ENCODE data around the gene GTF2A1L.
"Not testable (repeated sequence)": the region's sequence is repeated elsewhere in the genome, so short reads cannot be mapped to it uniquely, and the experiment has no call there.

Gene GTF2A1L

DNA sequence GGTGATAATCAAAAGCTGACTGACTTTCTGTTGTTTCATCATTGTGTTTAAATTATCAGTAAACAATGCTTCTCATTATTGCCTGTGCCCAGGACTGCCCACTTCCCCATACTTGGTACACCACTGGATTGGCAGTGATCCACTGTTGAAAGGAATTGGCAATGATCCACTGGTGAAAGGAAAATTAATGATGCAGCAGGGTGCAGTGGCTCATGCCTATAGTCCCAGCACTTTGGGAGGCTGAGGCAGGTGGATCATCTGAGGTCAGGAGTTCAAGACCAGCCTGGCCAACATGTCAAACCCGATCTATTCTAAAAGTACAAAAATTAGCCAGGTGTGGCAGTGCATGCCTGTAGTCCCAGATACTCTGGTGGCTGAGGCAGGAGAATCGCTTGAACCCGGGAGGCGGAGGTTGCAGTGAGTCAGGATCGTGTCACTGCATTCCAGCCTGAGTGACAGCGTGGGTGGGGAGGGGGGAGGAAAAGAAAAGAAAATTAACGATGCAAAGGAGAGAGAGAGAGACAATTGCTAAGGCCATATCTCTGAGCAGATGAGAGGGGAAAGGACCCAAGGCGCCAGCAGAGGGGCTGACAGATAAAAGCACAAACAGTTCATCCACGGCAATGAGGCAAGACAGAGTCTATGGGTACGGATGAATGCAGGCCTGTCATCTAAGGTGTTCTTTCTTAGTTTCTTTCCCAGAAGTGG, 10.2 kb upstream of the GTF2A1L start:
- DNase-seq (ENCODE audit: low spot score): no peak

GRCh38 chr2:48613211-48613610, 4.4 kb upstream of the GTF2A1L start:
- DNase-seq (ENCODE audit: low spot score): no peak

DNA sequence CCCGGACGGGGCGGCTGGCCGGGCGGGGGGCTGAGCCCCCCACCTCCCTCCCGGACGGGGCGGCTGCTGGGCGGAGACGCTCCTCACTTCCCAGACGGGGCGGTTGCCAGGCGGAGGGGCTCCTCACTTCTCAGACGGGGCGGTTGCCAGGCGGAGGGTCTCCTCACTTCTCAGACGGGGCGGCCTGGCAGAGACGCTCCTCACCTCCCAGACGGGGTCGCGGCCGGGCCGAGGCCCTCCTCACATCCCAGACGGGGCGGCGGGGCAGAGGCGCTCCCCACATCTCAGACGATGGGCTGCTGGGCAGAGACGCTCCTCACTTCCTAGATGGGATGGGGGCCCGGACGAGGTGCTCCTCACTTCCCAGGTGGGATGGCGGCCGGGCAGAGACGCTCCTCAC, 3.1 kb upstream of the GTF2A1L start:
- DNase-seq (ENCODE audit: low spot score): not testable (repeated sequence)

- no peak for DNase-seq (ENCODE audit: low spot score)
Observed at GRCh38 chr2:48619526-48619925, 1.9 kb downstream of the GTF2A1L start.

DNA sequence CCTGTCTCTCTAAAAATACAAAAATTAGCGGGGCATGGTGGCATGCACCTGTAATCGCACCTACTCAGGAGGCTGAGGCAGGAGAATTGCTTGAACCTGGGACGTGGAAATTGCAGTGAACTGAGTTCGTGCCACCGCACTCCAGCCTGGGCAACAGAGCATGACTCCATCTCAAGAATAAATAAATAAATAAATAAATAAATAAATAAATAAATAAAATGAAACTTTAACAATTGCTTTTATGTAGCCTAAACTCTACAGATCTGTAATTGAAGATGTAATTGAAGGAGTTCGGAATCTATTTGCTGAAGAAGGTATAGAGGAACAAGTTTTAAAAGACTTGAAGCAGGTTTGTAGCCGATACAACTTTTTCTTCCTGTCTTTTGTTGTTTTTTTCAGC, 2.9 kb downstream of the GTF2A1L start:
- no peak for DNase-seq (ENCODE audit: low spot score)

DNA sequence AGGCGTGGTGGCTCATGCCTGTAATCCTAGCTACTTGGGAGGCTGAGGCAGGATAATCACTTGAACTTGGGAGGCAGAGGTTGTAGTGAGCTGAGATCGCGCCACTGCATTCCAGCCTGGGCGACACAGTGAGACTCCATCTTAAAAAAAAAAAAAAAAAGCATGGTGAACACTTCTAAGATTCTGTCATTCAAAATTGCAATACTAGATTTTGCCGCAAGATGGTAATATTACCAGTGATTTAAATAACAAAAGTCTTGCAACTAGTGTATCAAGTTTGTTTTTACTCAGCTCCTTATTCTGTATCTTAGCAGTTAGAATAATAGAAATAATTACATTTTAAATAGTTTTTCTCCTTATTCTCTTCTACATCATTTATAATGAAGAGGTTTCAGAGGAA, 5.0 kb downstream of the GTF2A1L start:
- not testable (repeated sequence) for DNase-seq (ENCODE audit: low spot score)

DNA sequence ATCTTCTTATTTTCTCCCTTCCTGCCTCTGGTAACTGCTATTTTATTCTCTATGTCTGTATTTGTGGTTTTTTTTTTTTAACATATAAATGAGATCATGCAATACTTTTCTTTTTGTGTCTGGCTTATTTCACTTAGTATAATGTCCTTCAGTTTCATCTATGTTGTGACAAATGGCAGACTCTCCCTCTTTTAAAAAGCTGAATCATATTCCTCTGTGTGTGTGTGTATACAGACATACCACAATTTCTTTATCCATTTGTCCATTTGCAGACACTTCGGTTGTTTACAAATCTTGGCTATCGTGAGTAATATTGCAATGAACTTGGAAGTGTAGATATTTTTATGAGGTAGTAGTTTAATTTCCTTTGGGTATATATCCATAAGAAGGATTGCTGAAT, 7.0 kb downstream of the GTF2A1L start:
- DNase-seq (ENCODE audit: low spot score): no peak

DNA sequence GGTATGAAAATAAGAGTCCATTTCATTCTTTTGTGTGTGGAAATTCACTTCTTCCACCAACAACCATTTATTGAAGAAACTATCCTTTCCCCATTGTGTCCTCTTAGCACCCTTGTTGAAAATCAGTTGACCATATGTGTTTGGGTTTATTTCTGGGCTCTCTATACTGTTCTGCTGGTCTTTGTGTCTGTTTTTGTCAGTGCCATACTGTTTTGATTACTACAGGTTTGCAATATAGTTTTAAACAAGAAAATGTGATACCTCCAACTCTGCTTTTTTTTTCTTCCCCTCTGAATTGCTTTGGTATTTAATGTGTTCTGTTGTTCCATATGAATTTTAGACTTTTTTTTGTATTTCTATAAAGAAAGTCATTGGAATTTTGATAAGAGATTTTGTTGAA, 8.4 kb downstream of the GTF2A1L start:
- no peak for DNase-seq (ENCODE audit: low spot score)

- no peak for DNase-seq (ENCODE audit: low spot score)
Observed at GRCh38 chr2:48633143-48633542, 15.5 kb downstream of the GTF2A1L start.

GRCh38 chr2:48635786-48636185, 18.1 kb downstream of the GTF2A1L start:
- no peak for DNase-seq (ENCODE audit: low spot score)

DNA sequence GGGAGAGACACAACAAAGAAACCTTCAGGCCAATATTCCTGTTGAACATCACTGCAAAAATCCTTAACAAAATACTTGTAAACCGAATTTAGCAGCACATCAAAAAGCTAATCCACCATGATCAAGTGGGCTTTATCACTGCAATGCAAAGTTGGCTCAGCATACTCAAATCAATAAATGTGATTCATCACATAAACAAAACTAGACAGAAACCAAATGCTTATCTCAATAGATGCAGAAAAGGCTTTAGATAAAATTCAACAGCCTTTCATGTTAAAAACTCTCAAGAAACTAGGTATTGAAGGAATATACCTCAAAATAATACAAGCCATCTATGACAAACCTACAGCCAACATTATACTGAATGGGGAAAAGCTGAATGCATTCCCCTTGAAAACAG, 20.6 kb downstream of the GTF2A1L start:
- DNase-seq (ENCODE audit: low spot score): no peak

GRCh38 chr2:48651158-48651790, 33.6 kb downstream of the GTF2A1L start:
- no peak for DNase-seq (ENCODE audit: low spot score)

- no peak for DNase-seq (ENCODE audit: low spot score)
Observed at GRCh38 chr2:48668992-48669391, 51.3 kb downstream of the GTF2A1L start.

DNA sequence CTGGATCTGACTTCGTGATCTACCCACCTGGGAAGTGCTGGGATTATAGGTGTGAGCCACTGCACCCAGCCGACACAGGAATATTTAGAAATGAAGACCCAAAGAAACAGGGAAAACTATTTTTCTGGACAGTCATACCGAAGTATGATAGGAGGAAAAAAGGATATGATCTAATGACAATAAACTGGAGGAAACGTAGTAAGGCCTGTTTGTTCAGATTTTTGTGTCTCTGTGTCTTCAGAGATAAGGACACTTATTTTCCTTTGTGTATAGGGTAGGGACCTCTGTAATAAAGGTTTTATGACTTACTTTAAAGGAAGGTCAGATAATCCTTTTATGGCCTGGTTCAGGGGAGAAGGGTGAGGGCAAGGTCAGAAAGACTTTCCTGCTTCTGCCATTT, 55.9 kb downstream of the GTF2A1L start:
- DNase-seq (ENCODE audit: low spot score): no peak

DNA sequence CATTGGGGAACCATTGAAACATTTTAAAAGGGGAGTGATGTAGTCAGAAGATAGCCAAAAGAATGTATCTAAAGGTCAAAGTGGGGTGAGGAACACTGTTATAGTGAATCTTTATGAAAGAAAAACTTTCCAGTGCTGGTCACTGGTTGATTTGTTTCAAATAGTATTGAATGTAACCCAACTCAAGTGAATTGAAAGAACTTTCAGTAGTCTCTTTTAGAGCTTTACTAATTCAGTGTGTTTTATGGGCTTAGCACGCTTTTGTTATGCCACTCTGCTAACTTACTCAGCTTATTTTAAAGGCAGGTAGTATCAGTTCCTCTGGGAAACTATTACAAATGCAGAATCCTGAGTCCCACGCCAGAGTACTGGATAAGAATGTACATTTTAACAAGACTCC, 57.3 kb downstream of the GTF2A1L start:
- no peak for DNase-seq (ENCODE audit: low spot score)

- DNase-seq (ENCODE audit: low spot score): no peak
Observed at GRCh38 chr2:48677450-48677849, 59.8 kb downstream of the GTF2A1L start.

- DNase-seq (ENCODE audit: low spot score): no peak
Observed at GRCh38 chr2:48685126-48685525, 67.5 kb downstream of the GTF2A1L start.

GRCh38 chr2:48691935-48692691, 74.5 kb downstream of the GTF2A1L start:
- no peak for DNase-seq (ENCODE audit: low spot score)

DNA sequence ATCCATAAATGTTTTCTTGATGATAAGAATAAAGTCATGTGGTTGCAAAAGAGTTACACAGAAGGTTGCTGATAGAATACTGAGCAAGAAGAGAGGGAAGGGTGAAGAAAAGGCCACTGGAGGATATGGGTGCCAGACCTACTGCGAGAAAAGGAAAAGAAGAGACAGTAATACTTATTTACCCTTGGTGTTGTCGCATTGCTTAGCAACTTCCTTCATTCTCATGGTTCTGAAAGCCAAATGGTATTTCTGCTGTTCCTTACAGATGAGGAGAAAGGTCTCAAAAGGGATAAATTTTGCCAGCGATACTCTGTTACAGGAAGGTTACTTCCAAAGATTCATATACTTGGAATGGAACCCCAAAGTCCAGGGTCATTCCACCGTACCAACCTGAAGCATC, 75.4 kb downstream of the GTF2A1L start:
- no peak for DNase-seq (ENCODE audit: low spot score)

GRCh38 chr2:48693645-48694044, 76.0 kb downstream of the GTF2A1L start:
- no peak for DNase-seq (ENCODE audit: low spot score)

DNA sequence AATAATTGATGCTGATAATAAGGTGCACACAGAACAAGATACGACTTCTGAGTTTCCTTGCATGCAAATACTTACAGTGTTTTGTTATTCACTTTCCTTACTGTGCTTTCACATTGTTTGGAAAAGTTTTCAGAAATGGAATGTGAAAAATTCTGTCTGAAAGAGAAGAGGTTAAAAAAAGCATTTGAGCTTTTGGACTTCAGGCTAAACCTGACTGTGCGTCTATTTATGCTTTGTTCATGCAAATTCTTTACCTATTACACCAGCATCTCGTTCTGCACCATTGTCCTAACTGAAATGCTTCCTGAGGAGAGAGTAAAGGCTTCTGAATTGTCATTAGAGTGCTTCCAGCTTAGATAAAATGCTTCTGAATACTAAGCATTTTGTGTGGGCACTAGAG, 76.5 kb downstream of the GTF2A1L start:
- no peak for DNase-seq (ENCODE audit: low spot score)

DNA sequence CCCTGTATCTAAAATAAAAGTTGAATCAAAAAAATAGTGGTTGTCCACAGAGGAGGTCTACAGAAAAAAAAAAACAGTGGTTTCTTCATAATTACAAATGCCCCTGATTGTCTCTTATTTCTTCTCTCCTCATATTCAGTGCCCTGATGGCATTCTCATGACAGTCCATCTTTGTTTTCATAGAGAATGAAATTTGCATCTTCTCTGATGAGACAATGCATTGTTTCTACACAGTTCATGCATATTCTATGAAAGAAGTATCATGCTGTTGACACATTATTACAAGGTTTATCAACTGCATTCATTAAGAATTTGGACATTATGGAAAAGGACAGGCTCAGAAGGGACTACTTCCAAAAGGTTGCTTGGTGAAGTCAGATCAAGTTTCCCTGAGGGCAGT, 78.3 kb downstream of the GTF2A1L start:
- DNase-seq (ENCODE audit: low spot score): no peak

GRCh38 chr2:48696881-48697280, 79.2 kb downstream of the GTF2A1L start:
- no peak for DNase-seq (ENCODE audit: low spot score)
